Measurements from ENCODE around the gene SERGEF.

SERGEF gene

GRCh38 chr11:17861036-17861755, 151.7 kb downstream of the SERGEF start:
- no peak for DNase-seq (ENCODE audit: low read depth in 2 of 2)

DNA sequence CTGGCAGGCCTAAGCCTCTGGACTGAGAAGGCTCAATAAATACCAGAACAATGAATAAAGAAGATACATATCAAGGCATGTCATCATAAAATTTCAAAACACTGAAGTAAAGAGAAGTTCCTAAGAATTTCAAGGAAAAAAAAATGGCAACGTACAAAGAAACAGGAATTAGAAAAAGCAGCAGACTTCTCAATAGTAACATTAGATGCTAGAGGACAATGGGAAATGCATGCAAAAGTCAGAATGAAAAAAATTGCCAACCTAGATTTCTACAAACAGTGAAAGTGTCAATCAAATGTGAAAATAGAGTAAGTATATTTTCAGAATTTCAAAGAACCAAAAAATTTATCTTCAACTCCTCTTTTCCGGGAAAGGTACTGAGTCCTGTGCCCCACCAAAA, 153.3 kb downstream of the SERGEF start:
- no peak for DNase-seq (ENCODE audit: low read depth in 2 of 2)

GRCh38 chr11:17855531-17856290, 157.1 kb downstream of the SERGEF start:
- DNase-seq (ENCODE audit: low read depth in 2 of 2), result no peak

- no peak for DNase-seq (ENCODE audit: low read depth in 2 of 2)
These were observed 159.6 kb downstream of the SERGEF start for GRCh38 chr11:17853280-17853679.

GRCh38 chr11:17852246-17852645, 160.6 kb downstream of the SERGEF start:
- DNase-seq (ENCODE audit: low read depth in 2 of 2), result no peak

DNA sequence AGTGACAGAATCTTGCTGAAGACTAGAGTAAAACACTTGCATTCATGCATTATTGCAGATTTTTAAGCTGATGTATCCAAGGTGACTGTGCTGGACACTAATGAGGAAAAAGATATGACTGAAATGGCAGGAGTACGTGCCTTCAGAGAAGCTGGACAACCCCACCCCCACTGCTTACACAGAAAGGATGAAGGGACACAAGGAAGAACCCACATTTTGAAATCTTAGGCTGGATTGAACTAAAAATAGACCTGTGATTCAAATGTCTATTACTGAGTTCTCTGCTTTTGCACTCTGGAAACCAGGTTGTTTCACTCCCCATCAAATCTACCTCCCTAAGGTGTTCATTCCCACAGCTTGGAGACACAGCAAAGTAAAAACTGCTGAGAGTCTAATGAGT, 161.2 kb downstream of the SERGEF start:
- no peak for DNase-seq (ENCODE audit: low read depth in 2 of 2)

DNA sequence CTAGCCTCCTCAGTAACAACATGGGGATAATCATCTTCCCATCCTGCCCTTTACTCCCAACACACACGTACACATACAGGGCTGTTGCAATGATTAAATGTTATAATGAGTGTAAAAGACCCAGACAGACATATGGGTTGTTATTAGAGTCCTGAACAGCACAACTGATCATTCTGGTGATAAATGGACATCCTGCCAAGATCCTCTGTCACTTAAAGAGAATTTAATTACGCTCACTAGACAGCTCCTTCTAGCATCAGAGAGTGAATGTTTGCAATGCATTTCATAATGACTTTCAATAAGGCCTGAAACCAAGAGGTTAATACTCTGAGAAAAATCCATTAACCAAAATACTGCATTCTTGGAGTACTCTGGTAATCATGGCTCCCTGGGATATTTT, 162.5 kb downstream of the SERGEF start:
- no peak for DNase-seq (ENCODE audit: low read depth in 2 of 2)

DNA sequence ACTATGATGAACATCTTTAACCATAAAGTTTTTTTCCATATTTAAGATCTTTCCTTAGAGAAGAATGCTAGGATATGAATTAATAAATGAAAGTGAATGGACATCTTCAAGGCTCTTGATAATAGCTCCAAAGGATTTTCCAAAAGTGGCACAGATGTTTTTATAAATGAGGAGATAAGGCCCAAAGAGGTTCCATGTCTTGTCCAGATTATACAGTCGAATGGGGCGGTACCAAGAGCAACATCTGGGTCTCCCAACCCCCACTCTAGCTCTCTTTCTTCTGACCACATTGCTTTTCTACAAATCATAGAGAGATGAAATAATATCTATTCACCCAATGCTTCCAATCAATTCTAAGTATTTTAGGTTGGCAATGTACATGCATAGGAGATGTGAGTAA, 164.1 kb downstream of the SERGEF start:
- no peak for DNase-seq (ENCODE audit: low read depth in 2 of 2)

DNA sequence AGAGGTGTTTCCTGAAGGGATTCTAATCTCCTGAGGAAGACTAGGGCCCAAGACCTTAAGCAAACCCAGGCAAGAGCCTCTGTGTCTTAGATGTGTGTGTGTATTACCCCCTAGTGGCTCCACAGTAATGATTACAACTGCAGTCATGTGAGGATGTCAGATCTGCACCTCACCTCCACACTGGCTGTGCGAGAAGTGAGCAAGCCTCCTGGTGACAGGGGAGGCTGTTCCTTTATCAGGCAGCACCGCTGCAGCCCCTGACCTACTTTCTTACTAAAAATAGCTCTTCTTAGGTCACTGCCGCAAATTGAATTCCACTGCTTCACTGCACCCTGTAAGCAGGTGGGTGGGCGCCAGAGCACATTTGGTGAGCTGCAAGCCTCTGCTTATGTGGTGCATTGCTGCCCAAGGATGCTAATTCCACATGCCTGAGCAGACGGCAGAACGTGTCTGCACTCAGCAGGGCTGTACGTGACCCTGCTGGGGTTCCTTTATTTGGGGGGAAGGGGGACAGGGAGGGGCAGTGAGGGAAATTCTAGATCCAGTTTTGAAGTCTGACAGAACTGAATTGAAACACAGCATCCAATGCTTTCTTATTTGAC, 165.9 kb downstream of the SERGEF start:
- no peak for DNase-seq (ENCODE audit: low read depth in 2 of 2)

- no peak for DNase-seq (ENCODE audit: low read depth in 2 of 2)
These were observed 167.4 kb downstream of the SERGEF start for GRCh38 chr11:17845431-17845881.

DNA sequence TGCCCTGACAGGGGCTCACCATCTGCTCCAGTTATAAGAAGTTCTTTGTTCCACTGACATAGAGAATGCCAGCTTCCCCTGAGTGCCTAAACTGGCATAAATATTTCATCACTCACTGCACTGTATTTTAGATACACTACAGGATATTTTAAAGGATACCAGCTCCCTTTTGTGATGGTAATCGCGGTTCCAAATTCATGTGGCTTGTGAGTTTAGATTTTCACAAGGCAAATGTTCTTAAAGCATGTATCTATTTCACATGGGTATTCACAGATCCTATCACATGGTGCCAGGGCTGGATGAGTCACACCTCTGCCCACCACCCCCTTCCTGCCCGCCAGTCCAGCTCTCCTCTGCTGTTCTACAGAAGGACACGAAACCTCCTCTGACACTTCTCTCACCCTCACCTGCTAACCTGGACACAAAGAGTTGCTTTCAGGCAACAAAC, 172.7 kb downstream of the SERGEF start:
- DNase-seq (ENCODE audit: low read depth in 2 of 2), result no peak

DNA sequence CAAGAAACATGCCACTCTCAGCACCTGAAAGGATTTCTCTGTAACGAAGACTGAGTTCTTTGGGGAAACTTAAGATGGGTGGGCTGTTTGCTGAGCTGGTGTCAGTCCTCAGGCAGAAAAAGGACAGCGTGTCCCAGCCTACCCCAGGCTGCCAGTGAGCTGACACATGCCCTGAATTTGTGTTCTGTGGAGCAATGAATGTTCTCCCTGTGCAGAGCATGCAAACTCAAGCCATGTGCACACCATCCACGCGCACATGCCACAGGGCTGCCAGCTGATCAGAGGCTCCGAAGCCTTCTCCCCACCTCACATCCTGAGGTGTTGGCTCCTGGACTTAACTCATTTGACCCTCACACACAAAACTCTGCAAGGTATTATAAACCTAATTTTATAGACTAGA, 173.4 kb downstream of the SERGEF start:
- DNase-seq (ENCODE audit: low read depth in 2 of 2), result no peak

DNA sequence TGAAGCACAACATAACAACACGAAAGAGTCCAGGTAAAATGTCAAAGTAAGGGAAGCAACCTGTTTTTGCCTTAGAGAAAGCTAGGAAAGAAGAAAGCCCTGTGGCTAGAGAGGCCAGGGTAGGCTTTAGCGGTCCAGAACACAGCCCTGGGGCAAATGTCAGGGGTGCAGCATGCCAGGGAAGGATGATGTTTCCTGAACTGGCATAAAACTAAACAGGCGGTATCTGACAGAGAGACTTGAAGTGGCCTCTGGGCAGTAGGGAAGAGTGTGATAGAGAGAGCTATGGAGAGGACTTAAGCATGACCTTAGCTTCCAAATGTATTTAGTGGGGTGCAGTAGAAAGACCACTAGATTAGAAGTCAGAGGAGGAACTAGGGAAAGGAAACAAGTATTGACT, 174.7 kb downstream of the SERGEF start:
- no peak for DNase-seq (ENCODE audit: low read depth in 2 of 2)

- DNase-seq (ENCODE audit: low read depth in 2 of 2), result no peak
These were observed 181.0 kb downstream of the SERGEF start for GRCh38 chr11:17831883-17832282.

GRCh38 chr11:17831228-17831627, 181.6 kb downstream of the SERGEF start:
- no peak for DNase-seq (ENCODE audit: low read depth in 2 of 2)

DNA sequence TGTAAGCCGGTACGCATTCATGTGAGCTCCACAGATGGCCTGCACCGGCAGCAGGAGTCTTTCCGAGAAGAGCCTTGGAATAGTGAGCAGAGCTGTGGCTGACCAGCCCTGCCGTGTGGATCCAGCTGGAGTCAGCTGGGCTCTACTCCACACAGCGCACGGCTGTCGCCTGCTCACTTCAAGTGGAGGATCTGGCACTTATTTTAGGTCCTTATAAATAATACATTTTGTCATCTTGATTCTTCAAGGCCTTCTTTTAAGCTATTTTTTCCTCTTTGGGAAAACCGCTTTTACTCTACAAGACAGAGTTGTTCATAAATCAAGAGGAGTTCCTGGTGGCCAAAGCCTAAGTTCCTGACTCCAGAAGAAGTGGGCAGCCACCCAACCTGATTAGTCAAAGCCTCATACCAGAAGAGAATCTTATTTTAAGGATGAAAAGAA, 184.5 kb downstream of the SERGEF start:
- DNase-seq (ENCODE audit: low read depth in 2 of 2), result no peak

DNA sequence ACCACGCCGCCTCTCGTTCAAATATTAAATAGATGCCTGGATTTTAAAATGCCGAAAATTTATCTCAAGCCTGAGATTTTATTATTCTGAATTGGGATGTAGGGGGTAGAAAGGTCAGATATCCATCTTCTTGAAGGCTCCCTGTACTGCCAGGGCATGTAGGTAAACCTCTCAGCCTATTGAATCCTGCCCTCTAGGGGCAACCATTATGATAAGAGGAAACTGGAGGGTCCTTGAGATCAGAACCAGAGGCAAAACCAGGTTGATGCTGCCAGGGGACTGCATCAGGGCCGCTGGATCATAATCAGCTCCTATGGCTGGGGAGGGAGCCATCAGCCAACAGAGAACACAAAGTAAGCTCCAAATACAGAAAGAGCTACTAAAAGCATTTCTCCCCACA, 185.8 kb downstream of the SERGEF start:
- DNase-seq (ENCODE audit: low read depth in 2 of 2), result no peak

DNA sequence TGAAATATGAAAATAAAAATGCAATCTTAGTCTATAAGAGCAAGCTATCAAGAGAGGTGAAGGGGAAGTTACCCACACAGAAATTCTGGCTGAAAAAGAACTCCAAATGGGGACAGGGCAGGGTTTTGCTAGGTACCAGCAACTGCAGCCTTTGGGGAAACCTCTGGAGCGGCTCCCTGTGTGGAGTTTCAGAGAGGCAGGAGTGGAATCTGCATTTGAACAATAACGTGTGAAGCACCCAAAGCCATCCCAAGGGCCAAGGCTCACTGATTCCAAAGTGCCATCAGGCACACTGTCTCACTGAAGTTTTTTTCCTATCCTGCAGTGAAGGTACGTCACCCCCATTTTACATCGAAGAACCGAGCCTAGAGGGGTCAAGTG, 190.5 kb downstream of the SERGEF start:
- DNase-seq (ENCODE audit: low read depth in 2 of 2), result no peak

DNA sequence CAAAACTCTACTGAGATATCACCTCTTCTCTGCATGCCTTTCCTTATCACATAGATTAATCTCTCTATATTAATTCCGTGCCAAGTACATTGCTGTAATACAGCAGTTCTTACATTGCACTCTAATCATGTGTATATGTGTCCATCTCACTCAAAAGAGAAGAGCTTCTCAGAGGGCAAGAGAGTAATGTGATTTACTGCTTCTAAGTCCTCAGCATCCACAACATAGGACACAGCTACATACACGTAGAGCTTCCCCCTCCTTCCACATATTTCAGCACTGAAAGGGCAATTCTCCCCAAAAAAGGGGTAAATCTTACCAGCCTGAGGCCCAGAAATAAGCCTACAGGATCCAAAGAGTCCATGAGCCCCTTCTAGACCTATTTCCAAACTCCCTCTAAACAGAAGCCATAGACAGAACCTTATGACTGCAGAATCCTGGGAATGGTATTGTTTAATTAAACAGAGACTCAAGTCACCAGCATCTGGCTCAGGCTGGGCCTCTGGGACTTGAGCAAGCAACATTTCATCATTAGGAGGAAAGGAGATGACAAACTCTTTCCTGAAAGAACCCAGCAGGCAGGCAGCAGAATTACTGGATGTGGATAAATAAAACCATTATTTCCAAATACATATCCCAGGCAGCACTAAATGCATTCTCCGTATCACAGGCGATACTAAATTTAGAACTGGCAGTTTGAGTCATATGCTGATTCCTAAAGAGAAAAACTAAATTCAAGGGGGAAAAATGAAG, 191.0 kb downstream of the SERGEF start:
- DNase-seq (ENCODE audit: low read depth in 2 of 2), result no peak

DNA sequence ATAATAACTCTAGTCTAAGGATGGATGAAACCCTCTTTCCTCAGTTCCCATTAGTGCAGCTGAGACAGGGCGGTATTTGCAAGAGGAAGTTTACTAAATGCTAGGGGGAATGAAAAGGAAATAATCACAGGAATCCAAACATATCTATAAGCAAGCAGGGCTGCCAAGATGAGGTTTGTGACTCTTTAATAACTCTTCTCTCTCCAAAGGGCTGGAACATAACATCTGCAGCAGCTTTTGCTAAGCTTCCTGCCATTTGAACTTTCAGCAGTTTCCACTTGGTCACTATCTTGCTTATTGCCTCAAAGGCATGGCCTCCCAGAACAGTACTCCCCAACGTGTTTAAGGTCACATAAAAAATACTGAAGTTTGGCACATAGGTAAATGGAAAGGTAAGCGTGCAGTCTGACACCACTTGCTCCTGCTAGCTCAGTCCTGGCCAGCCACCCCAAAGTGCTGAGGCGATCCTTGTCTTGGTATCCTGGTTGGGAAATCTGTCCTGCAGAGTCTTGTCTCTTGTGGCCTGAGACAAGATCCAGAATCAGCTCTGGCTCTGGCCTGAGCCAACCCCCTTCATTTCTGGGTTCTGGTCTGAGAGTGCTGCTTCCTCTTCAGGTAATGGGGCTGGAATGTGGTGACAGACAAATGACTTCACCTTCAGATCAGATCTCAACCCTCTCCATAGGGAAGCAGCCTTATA, 196.5 kb downstream of the SERGEF start:
- DNase-seq (ENCODE audit: low read depth in 2 of 2), result no peak

GRCh38 chr11:17814546-17814945, 198.3 kb downstream of the SERGEF start:
- no peak for DNase-seq (ENCODE audit: low read depth in 2 of 2)
